Adrenal gland (tissue), 12 donors: ENCODE results near the gene DIO2. TPM values are rescaled to one million over a fixed set of nuclear protein-coding genes. Genes with fewer than 3 reads are reported as not detected.

ENCODE experiments used
- DNase-seq, 7 donors: peaks; one replicate each; pipeline ENCODE4 v3.0.0-alpha.2; 2019 to 2020
- H3K27ac ChIP-seq, 5 donors: fragments of 200-600 bp; sonication (generic) in 4 of 5; 1 replicate in 3 of 5; 2 replicates in 2 of 5; pipeline versions ENCODE4 v1.5.1 to v1.8.0; 2016 to 2020; ENCODE audit warnings: mild to moderate bottlenecking in 1 of 5
- H3K27me3 ChIP-seq: fragments of 200-600 bp; 2 replicates; pipeline ENCODE4 v1.8.0; 2021
- H3K36me3 ChIP-seq, 2 donors: fragments of 200-600 bp; replicated peaks in 1 of 2; 1 replicate in 1 of 2; 2 replicates in 1 of 2; pipeline versions ENCODE4 v1.5.1 to v1.8.0; 2018 to 2022
- H3K4me1 ChIP-seq, 2 donors: fragments of 200-600 bp; replicated peaks in 1 of 2; 1 replicate in 1 of 2; 2 replicates in 1 of 2; pipeline versions ENCODE4 v1.5.1 to v1.8.0; 2018 to 2021
- H3K4me3 ChIP-seq, 4 donors: fragments of 200-600 bp; sonication (generic) in 3 of 4; one replicate each; pipeline ENCODE4 v1.5.1; 2016 to 2018
- H3K9me3 ChIP-seq, 3 donors: fragments of 200-600 bp; sonication (generic) in 1 of 3; replicated peaks in 1 of 3; 1 replicate in 2 of 3; 2 replicates in 1 of 3; pipeline versions ENCODE4 v1.5.1 to v1.8.0; 2016 to 2021
- CTCF ChIP-seq, 6 experiments: fragments of 450-650 bp in 4 of 6; fragments of 200-600 bp in 2 of 6; sonication (generic) in 1 of 6; IDR thresholded peaks; 1 replicate in 5 of 6; 2 replicates in 1 of 6; pipeline versions ENCODE4 v1.5.1 to v1.8.0; 2016 to 2021; ENCODE audit warnings: antibody characterized with exemption in 6 of 6, mild to moderate bottlenecking in 2 of 6, moderate library complexity in 1 of 6
- POLR2A ChIP-seq, 2 donors: fragments of 450-650 bp; IDR thresholded peaks; one replicate each; pipeline ENCODE4 v1.6.1; 2017; ENCODE audit warnings: antibody characterized with exemption in 2 of 2, mild to moderate bottlenecking in 2 of 2, moderate library complexity in 1 of 2
- WGBS, 4 donors: extraction: QIAGEN DNeasy Blood & Tissue Kit in 2 of 4; methylation state at CpG; one replicate each; pipeline versions ENCODE4 v1.1.5 to v1.1.7; 2013 to 2017; 5-methylcytosine and 5-hydroxymethylcytosine counted together
- intact Hi-C, 2 donors: fragments of 100-400 bp; cut with DNase I; formaldehyde crosslinking; loops; one replicate each; pipeline versions ENCODE4 v1.14.1 to v1.15.0; 2022 to 2023
- polyA plus RNA-seq, 3 donors: library from polyadenylated mRNA; stranded (reverse); fragments of 200-250 nt in 2 of 3; fragments of 350-450 nt in 1 of 3; fragmentation: Illumina TruSeq in 1 of 3; extraction: RNeasy Lipid Tissue Mini Kit (QIAGEN cat#74804) in 1 of 3; gene quantifications; one replicate each; pipeline ENCODE4 v1.2.3, GENCODE V29; 2013 to 2014
- total RNA-seq, 9 donors: library from RNA; depleted of rRNA in 4 of 9; stranded (reverse); fragments of >200 nt in 4 of 9; fragments of 120-200 nt in 1 of 9; fragmentation: NEBNext Ultra II Directional in 1 of 9; extraction: Animal tissue kit (Norgen Biotek cat#: 25700) in 1 of 9; gene quantifications; one replicate each; pipeline versions ENCODE4 v1.1.0 to v1.2.4, GENCODE V29; 2013 to 2023
- donor health status: healthy with polysubstance abuse.
- donor health status: Bipolar disorder and iron deficiency.
- donor health status: DM: yes; HTN: yes; CAD: no.
- donor health status: DM: no; HTN: no; CAD: no.
- donor health status: DM: no; HTN: no; CAD: no.
- donor health status: DM: yes; HTN: yes; CAD: no.

The DIO2 gene
- total and polyA plus RNA-seq, 12 donors = 0.77 to 98.6 (median 2.9) TPM

- Histone ChIP-seq H3K27ac (no peak overlapping the region), H3K27me3 (no peaks in the 10 kb centered on the region), H3K4me3 (no peak overlapping the region), H3K4me1 (peaks cover 0 to 6% of the 10 kb centered on the region in 2 donors), H3K9me3 (no peaks in the 10 kb centered on the region), H3K36me3 (no peaks in the 10 kb centered on the region)
- WGBS, 4 donors = 84 to 92% (median 87%) methylated on average over 3 of the region's 3 CpGs
- TF ChIP-seq POLR2A (IDR thresholded peaks at IDR 0.05) (no peak), CTCF (IDR thresholded peaks at IDR 0.05) (no peak)
- DNase-seq = no peak
- intact Hi-C loops = no loop called here
These were observed 5.5 kb upstream of the DIO2 start for GRCh38 chr14:80216818-80217217.

GRCh38 chr14:80215756-80216581 is 4.7 kb upstream of the DIO2 start:
- H3K27me3 ChIP-seq = no peaks in the 10 kb centered on the region
- intact Hi-C loops = no loop called here
- no peaks in the 10 kb centered on the region for H3K9me3 ChIP-seq
- no peak overlapping the region for H3K27ac ChIP-seq
- peaks cover 0 to 6% of the 10 kb centered on the region in 2 donors for H3K4me1 ChIP-seq
- TF ChIP-seq CTCF (IDR thresholded peaks at IDR 0.05) = no peak
- TF ChIP-seq POLR2A (IDR thresholded peaks at IDR 0.05) = no peak
- H3K4me3 ChIP-seq = no peak overlapping the region
- DNase-seq = no peak
- no peaks in the 10 kb centered on the region for H3K36me3 ChIP-seq
- 68 to 79% (median 71%) methylated on average over 10 of the region's 10 CpGs for WGBS, 4 donors

- DNase-seq = no peak
- Histone ChIP-seq H3K36me3 (no peaks in the 10 kb centered on the region), H3K27ac (no peak overlapping the region), H3K9me3 (no peaks in the 10 kb centered on the region), H3K27me3 (no peaks in the 10 kb centered on the region), H3K4me3 (no peak overlapping the region), H3K4me1 (peaks cover 0 to 6% of the 10 kb centered on the region in 2 donors)
- 87 to 93% (median 91%) methylated on average over 4 of the region's 4 CpGs for WGBS, 4 donors
- intact Hi-C loops = no loop called here
- TF ChIP-seq POLR2A (IDR thresholded peaks at IDR 0.05) (no peak), CTCF (IDR thresholded peaks at IDR 0.05) (no peak)
These were observed 3.8 kb upstream of the DIO2 start for GRCh38 chr14:80215081-80215480.

GRCh38 chr14:80213602-80214001 is 2.3 kb upstream of the DIO2 start:
- no peak for TF ChIP-seq POLR2A (IDR thresholded peaks at IDR 0.05)
- TF ChIP-seq CTCF (IDR thresholded peaks at IDR 0.05) = peak; percentile 23 to 63 (median 50)
- H3K27ac ChIP-seq = no peak overlapping the region
- no peaks in the 10 kb centered on the region for H3K36me3 ChIP-seq
- no peaks in the 10 kb centered on the region for H3K9me3 ChIP-seq
- DNase-seq = peak; percentile 25 to 75 (median 61)
- H3K27me3 ChIP-seq = no peaks in the 10 kb centered on the region
- no peak overlapping the region for H3K4me3 ChIP-seq
- H3K4me1 ChIP-seq = peaks cover 0 to 6% of the 10 kb centered on the region in 2 donors
- intact Hi-C loops = no loop called here
- 42 to 56% (median 47%) methylated on average over 4 of the region's 4 CpGs for WGBS, 4 donors
